HepG2 (cell line): ENCODE measurements around the gene MTCH2.
"Not testable (repeated sequence)": the region's sequence is repeated elsewhere in the genome, so short reads cannot be mapped to it uniquely, and the experiment has no call there.

Experiments
- EP300 ChIP-seq, 3 experiments: sonication (generic) in 1 of 3; formaldehyde crosslinking in 1 of 3; IDR thresholded peaks; 2 replicates each; pipeline versions ENCODE4 v1.5.1 to v1.6.1; 2011 to 2020; ENCODE audit warnings: low read depth in 2 of 3, low read length in 2 of 3, borderline replicate concordance in 1 of 3, improper control_type of control experiment in 1 of 3, mild to moderate bottlenecking in 1 of 3, missing genetic modification reagents in 1 of 3, moderate library complexity in 1 of 3
- GTF2F1 ChIP-seq: fragments of 150-350 bp; IDR thresholded peaks from 2 replicates; pipeline ENCODE4 v1.6.1; 2014; ENCODE audit warnings: low read length
- IKZF1 ChIP-seq: fragments of 450-650 bp; IDR thresholded peaks from 2 replicates; pipeline ENCODE4 v1.7.1; 2016
- MAX ChIP-seq: IDR thresholded peaks from 2 replicates; pipeline ENCODE4 v1.6.1; 2012; ENCODE audit warnings: inconsistent platforms
- POLR2AphosphoS2 ChIP-seq: IDR thresholded peaks from 2 replicates; pipeline ENCODE4 v1.6.1; 2011; ENCODE audit warnings: low read depth, low read length, improper control_type of control experiment
- RAD21 ChIP-seq: fragments of 450-650 bp; formaldehyde crosslinking; IDR thresholded peaks from 2 replicates; pipeline ENCODE4 v1.5.0; 2020; ENCODE audit warnings: mild to moderate bottlenecking
- RNF2 ChIP-seq: fragments of 450-650 bp; conservative IDR thresholded peaks from 2 replicates; pipeline ENCODE4 v1.6.1; 2016; ENCODE audit warnings: low read depth
- SRSF9 ChIP-seq: fragments of 200-400 bp; formaldehyde crosslinking; IDR thresholded peaks from 2 replicates; pipeline ENCODE4 v1.6.1; 2018; ENCODE audit warnings: borderline replicate concordance, mild to moderate bottlenecking, low read depth, low read length; ENCODE audit not compliant: insufficient read depth, poor library complexity, severe bottlenecking
- TAF1 ChIP-seq: sonication (generic); formaldehyde crosslinking; IDR thresholded peaks from 2 replicates; pipeline ENCODE4 v1.4.0; 2020; ENCODE audit warnings: missing genetic modification reagents
- ZNF672 ChIP-seq: sonication (generic); formaldehyde crosslinking; IDR thresholded peaks from 2 replicates; pipeline ENCODE4 v1.8.1; 2022; ENCODE audit warnings: missing genetic modification reagents

GRCh38 chr11:47686704-47687103, 44.3 kb upstream of the MTCH2 start:
- not testable (repeated sequence) for TF ChIP-seq GTF2F1; EP300 (IDR thresholded peaks at IDR 0.05; ENCODE audit: low read depth in 2 of 2, low read length in 2 of 2); EP300 (CRISPR knock-in tag; IDR thresholded peaks at IDR 0.05; ENCODE audit: borderline replicate concordance); RNF2; SRSF9; POLR2AphosphoS2; RAD21; ZNF672 (CRISPR knock-in tag); IKZF1; TAF1 (CRISPR knock-in tag); MAX
